Hematopoietic multipotent progenitor cell treated with erythropoietin and hydrocortisone succinate and interleukin-3 and kit ligand, for 4 days (in vitro differentiated cells): ENCODE data around the gene MIPOL1.

Source experiments
- DNase-seq: peaks from one replicate; pipeline ENCODE4 v3.0.0-alpha.2; 2015

The MIPOL1 gene

DNA sequence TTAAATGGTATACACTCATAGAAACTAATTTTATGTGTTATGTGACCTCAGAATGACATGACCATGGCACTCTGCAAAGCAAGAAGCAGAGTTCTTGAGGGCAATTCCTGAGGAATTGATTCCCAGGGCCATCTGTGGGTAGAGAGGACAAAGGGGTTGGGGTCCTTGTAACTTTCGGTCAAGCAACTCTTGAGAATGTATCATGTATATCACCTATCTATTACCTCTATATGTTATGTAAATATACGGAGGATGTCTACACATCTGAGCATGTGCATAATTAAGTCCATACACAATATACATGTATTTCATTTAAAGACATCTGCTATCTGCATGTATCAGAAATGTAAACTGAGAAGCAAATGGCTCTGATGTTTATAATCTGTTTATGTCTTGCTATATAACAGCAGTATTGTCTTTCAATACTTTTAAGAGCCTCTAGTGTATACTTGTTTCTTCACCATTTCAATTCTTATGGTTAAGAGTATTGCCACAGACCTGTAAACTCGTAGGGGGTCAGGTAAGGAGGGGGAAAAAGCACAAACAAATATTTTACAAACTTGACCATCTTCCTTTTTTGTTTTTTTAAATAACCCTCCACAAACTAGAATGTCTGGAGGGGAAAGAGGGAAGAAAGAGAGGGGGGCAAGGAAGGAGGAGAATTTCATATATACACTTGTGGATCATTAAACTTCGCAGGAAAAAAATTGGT is 392.8 kb downstream of the MIPOL1 start:
- DNase-seq, result no peak

DNA sequence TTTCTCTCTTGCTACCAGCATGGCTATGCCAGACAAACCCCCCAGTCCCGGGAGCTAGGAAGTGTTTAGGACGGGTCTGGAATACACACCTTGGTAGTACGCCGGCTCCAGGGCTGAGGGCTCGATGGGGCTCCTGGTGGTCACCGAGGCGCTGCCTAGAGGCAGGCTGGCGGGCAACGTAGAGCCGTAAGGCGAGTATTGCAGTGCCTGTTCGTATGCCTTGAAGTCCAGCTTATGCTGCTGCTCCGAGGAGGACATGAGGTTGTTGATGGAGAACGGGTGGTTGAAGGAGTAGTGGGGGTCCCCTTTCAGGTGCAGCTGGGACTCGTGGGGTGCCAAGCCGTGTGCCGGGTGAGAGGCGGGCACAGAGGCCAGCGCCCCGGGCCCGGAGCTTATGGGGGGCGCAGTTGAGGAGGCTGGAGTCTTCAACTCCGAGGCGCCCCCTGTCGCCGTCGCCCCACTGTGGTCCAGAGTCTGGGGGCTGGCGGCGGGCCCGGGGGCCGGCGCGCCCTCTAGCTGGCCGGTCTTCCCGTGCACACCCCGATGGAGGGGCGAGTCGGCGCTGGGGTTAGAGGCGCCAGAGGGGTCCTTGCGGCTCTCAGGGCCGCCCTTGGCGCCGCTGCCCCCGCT is 393.7 kb downstream of the MIPOL1 start:
- no peak for DNase-seq

DNA sequence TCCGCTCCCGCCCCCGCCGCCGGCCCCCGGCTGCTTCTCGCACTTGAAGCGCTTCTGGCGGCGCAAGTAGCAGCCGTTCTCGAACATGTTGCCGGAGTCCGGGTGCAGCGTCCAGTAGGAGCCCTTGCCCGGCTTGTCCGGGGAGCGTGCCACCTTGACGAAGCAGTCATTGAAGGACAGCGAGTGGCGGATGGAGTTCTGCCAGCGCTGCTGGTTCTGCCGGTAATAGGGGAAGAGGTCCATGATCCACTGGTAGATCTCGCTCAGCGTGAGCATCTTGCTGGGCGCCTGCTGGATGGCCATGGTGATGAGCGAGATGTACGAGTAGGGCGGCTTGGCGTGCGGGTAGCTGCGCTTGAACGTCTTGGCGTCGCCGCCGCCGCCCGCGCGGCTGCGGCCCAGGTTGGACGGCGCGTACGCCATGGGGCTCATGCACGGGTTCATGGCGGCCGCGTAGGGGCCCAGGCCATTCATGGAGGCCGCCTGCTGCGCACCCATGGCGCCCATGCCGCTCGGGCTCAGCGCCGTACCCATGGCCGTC is 394.3 kb downstream of the MIPOL1 start:
- DNase-seq, result no peak

DNA sequence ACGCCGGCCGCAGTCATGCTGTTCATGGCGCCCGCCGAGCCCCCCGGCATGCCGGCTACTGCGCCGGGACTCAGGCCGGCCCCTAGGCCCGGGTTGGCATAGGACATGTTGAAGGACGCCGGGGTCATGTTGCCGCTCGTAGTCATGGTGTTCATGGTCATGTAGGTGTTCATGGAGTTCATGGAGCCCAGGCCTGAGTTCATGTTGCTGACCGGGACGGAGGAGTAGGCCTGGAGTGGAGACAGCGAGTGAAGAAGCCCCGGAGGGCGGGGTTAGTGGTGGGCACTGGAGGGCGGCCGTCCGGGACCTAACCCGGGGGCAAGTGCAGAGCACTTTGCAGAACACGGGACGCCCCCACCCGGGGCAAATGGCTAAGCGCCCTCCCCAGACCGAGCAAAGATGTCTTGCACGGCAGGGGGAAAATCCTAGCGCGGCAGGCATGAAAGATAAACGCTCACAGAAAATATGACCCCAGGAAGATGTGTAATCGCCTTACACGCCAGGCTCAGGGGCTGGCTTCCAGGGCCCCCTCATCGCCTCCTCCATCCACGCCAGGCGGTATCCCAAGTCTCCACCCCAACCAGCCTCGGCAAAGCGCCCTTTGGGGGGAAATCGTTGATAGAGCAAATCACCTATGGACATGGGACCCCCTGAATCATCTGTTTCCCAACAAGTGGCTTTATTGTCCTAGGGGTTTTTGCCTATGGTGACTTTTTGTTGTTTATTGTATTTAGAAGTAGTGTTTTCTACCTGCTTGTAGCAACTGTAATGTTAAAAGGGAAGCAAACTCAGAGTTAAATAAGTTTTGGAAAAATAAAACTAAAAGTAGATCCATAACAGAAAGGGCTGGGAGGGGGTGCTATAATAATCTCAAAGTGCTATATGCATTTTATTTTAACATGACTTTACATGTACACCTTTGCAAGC is 395.0 kb downstream of the MIPOL1 start:
- no peak for DNase-seq

DNA sequence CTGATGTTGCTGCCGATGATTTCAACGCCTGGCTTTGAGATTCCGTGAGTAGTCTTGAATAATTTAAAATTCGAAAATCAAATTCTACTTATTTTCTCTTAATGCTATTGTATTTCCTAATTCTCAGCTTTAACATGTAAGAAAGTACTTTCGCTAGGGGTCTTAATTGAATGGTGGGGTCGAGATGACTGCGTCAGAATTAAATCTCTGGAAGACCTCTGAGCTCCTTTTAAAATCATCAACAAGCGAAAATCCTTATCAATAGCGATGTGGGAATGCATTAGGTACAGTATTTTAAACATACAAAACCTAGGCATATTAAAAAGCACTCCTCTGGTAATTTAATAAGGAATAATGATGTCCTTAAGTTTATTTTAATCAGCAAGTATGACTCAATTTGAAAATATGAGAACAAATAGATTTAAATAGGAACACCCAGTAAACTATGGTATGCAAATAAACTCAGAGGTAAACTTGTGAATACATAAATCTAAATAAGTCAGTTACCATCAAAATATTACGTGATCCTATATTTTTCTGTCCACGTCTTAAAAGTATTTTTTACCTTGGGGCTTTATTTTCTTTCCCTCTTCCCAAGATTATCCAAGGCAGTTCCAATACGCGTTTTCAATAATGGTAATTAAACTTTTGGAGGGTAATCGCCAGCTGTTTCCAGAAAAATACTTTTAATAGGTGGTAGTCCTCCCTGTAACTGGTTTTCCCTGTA is 395.9 kb downstream of the MIPOL1 start:
- no peak for DNase-seq

DNA sequence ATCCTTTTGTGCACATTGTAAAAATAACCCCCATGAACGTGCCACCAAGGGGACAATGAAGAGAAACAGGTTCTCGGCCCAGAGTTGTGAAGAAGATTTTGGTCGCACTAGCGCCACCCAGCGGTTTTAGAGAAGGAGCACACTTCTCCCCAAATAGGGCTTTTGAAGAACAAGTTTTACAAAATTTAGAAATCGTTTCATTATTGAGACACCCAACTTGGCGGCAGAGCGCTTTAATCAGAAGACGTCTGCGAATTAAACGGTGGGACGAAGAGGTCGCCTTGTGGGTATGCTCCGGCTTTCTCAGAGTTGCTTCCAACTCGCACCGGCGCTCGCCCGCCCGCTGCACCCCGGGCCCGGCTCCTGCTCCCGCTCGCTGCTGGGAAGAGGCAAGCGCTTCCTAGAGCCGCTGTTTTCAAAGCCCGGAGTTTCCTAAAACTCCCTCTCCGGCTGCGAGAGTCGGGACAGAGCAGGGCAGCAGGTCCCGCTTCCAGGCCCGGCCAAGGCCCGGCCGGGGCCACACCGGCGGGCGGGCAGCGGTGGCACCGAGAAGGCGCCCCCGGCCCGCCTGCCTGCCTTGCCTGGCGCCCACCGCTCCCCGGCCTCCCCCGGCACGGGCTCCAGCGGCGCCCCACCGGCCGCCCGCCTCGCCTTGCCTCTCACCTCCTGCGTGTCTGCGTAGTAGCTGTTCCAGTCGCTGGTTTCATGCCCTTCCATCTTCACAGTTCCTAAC is 396.7 kb downstream of the MIPOL1 start:
- peak; percentile 89 for DNase-seq

DNA sequence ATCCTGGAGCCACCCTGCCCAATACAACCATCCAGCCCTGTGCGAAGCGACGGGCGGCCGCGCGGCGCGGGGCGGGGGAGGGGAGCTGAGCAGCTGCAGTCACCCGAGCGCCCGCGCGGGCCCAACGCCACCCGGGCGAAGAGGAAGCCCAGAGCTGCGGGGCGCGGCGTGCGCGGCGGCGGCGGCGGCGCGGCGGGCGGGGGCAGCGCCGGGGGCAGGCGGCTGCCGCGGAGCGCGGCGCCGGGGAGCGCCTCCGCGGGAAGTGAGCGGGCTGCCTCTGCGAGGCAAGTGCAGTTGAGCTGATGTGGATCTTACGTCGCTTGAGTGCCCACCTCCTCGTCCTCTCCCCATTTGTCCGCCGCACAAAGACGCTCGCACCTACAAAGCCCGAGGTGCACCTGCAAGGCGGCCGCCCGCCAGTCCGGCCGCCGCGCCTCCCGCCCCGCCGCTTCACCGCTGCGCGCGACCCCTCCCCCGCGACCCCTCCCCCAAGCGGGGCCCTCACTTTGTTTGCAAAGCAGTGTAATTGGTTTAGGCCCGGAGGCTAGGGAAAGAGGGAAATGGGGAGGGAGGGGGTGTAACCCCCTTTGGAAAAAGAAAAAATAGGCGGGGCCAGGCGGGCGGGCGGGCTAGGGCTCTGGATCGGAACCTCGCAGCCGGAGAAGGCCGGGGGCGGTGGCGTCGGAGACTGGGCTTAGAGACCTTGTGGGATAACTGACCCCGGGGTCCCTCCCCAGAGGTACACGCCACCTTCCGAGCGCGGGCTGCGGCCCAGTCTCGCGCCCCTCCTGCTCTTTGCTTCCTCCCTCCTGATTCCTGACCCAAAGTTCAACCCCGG is 397.5 kb downstream of the MIPOL1 start, which contains the start of the genes FOXA1 and TTC6:
Gene FOXA1 (minus strand): TSS at position 279 of the 838 bp plus-strand sequence. CDS start 277 bp downstream, at position 2.
Gene TTC6 (plus strand): TSS at position 659 of the 838 bp plus-strand sequence. CDS start 26,436 bp downstream, outside the sequence.
- DNase-seq, result peak; percentile 51

DNA sequence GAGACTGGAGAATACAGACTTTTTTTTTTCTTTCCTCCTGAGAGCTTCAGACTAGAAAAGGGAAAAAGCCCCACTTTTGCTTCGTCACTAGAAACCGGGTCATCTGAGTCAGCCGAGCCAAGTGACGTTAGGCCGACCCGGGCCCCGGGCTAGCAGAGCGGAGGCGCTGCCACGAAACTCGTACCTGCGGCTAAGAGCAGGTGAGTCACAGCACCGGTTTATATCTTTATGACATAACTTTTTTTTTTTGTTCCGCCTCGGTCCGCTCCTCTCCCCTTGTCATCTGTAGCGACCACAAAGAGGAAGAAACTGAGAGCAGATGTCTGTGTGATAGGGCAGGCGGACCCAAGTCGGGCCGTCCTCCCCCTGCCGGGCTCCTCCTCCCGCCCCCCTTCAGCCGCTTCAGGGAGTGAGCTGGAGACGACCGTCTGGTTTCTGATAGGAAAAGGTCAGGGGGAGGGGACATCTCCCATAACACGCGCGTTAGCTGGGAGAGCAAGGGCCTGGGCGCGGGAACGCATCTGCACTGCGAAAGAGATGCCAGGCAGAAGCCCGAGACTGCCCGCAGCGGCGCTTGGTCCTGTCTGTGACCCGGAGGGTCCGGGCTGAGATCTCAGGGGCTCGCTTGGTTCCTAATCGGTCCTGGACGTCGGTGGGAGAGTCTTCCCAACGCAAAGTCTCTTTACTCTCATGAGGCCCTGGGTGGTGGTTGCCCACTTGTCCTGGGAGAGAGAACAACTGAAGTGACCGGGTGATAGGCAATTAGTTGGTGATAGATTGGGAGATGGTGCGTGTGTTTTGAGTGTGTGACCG is 398.3 kb downstream of the MIPOL1 start:
- peak; percentile 73 for DNase-seq

DNA sequence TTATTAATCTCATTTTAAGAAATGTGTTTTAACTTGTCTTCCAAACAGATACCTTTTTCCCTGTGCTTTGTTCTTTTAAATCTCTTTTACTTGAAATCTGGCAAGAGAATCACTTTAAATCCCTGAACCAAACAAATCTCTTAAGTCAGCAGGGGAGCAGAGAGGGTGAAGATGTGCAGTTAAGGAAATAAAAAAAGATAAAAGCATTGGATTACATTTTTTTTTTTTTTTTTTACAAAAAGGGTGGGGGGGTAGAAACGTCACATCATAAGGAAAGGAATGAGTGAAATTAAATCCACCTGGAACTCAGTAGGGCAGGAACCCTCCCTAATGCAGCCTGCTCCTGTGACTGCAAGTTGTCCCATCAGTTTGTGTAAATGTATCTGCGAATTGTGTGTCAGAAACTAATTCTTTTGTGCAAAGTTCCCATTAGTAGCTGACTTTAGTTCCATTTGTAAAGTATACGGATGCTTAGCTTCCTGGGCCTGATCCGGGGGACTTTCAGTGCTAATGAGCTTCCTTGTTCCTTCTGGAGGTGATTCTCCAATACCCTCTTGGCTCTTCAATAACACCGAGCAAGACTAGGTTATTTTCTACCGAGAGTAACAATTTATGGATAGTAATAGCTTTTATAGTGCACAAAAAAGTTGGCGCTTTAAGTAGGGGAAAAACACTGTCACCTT is 399.2 kb downstream of the MIPOL1 start:
- DNase-seq, result no peak

DNA sequence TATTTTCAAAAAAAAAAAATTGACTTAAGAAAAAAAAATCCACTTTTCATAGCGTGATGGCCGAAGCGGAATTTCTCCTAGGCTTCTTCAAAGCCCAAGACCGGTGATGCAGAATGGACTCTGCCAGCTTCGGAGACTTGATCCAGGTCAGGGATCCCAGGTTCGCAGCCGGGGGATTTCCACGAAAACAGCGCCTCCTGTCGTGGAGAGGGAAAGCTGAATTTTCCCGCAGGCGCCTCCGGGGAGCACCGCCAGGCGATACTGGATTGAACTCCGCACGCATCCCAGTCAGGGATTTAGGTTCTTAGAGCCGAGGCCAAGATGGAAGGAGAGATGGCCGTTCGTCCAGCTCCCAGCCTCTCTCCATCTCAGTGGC is 399.8 kb downstream of the MIPOL1 start:
- no peak for DNase-seq

DNA sequence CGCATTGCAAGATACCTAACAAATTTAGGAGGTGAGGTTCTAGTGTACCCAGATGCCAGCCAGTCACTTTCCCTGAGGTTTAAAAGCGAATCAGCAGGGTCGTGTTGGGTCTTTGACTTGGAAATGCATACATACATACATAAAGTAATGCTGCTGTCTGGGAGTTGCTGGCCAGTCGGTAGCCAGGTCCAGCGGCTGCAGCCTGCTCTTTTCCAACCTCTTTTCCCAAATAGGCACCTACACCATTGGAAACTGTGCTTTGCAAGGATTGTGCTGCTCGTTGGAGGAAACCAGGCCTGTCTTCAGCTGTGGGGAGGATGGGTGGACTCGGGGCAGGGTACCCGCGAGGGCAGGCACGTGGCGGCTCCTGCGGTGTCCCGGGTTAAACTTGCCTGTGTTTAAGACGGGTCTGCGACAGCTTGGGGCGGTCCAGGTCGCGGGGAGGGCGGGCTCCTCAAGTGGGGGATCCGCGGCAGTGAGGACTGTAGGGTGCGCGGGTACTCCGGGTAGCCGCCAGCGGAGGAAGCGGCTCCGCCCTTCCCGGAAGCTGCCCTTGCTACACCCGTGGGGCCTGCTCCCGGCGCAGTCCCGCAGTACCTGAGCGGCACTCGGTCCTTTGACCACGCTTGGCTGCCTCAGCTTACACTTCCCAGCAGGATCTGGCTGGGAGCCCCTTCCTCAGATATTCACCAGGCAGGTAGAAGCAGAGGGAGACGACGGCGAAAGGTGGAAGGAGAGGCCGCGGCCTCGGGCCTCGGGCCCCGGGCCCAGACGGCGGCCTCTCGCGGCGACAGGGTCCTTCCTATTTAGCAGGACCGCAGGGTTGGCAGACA is 400.4 kb downstream of the MIPOL1 start:
- DNase-seq, result no peak

DNA sequence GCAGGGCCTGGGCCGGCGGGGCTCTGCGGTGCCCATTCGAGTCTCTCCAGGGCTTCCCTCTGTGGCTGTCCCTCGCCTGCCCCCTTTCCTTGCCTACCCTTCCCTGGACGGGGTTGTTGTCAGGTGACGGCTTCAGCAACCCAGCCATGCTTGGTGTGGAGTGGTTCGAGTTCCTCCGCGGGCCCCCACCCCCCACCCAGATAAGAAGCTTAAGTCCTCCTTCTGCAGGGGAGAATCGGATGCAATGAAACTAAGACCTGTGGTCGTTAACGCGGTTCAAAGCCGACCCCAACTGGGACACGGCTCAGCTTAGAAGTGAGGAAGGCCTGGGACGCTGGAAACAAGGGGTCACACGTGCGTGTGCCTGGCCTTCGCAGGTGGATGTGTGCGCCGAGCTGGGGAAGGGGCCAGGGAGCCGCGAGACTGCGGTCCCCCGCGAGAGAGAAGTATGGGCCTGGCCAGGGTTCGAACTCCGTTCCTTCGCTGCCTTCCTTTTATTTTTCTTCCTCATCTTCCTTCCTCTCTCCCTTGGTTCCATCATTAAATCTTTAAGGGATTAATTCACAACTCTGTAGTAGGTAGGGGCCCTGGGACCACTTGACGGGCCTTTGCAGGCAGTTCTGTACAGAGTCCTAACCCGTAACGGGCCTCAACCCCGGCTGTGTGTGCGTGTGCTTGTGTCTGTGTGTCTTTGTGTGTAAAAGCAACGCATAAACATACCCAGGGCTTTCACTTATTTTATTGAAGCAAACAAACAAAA is 401.2 kb downstream of the MIPOL1 start:
- DNase-seq, result no peak

DNA sequence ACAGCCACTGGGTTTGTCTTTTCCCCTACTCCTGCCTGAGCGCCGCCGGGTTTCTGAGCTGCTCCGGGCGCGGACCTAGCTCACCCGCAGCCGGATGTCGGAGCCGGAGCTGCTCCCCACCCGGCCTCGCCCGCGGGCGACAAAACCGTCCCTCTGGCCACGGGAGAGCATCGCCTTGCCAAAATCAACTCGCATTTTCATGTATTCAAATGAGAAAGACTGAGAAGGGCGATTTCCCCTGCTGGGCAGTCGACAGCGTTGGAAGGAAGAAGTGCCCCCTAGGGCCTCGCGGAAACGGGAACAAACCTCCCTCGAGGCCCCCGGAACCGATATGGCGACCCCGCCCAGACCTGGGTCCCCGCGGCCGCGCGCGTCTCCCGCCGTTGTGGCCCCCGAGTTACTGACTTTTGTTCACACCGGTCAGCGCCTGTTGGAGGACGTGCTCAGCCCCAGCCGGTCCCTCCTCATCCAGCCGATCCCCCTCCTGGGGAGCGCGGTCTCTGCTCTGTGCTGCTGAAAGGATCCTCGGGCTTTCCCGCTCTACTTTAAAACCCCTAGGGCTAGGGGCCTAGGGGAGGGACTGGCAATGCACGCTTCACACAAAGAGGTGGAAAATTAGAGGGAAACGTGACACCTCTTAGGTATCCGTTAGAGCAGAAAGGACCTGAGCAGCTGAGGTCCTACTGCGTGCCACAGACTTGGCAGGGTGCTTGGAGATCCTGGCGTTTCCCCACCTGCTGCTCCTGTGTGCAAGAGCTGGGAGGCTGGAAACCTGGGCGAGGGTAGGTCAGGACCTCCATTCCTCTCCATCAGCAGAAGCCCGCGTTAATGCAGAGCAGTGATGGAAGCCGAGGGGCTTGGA is 402.0 kb downstream of the MIPOL1 start:
- DNase-seq, result no peak

DNA sequence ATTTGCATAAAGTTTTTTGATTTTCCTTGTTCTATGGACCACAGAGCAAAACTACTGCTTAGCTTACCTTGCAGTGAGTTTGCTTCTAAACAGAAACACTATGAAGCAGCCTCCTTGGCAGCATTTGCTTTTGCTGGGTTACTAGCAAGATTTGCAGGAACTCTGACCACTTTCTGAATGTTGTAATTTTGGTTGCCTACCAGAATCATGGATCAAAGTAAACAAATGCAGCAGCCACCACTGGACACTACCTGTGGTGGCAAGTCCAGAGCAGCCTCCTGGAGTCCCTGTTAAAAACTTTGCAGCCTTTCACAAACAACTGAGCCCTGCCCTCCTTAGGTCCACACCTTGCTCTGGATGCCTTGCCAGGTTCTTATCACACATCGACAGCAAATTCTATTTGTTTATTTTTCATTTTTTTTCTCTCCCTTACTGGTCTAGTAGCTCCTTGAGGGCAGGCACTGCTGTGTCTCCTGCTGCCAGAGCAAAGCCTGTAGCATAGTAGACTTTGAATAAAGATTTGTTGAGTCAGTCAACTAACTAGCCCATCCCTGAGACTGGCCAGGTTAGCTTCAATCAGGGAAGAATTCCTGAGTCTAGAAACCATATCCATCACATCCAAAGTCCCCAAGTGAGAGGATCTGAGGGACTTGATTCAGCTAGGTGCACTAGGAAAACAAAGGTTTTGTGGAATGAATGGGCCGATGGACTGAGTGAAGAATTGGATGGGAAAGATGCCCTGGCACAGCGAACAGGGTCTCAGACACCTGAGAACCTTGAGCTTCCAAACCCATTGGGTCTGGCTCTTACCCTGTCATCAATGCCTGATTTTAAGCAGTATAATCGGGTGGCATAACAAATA is 403.4 kb downstream of the MIPOL1 start:
- DNase-seq, result no peak

DNA sequence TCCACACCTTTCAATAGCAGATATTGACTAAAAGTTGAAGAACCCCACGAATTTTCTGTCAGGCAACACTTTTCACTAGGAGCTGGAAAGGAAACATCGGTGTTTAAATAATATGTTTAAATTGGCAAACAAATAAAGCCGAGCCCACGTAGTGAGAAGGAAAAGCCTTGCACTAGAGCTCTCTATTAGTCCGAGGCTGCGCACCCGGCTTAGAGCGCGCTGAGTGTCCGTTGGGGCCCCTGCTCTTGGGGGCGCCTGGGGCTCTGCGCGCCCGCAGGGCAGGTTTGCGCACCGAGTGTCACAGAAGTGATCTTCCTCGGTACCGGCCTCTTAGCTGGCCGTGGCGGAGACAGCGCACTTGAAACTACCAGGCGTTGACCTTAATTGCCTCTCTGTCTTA is 404.1 kb downstream of the MIPOL1 start:
- no peak for DNase-seq
